NCI-H1436 (cell line): ENCODE data around the gene WDFY3.

Source experiments
- DNase-seq: peaks from one replicate; lab custom pipeline; 2025; lab: John Stamatoyannopoulos, UW

Gene WDFY3

GRCh38 chr4:84907145-84907544, 59.3 kb downstream of the WDFY3 start:
- DNase-seq, result no peak

GRCh38 chr4:84905646-84906045, 60.8 kb downstream of the WDFY3 start:
- no peak for DNase-seq

- DNase-seq, result no peak
Measured at GRCh38 chr4:84901740-84902281, 64.7 kb downstream of the WDFY3 start.

GRCh38 chr4:84901173-84901572, 65.3 kb downstream of the WDFY3 start:
- no peak for DNase-seq

GRCh38 chr4:84899616-84900015, 66.9 kb downstream of the WDFY3 start:
- no peak for DNase-seq

- DNase-seq, result no peak
Measured at GRCh38 chr4:84897516-84897915, 69.0 kb downstream of the WDFY3 start.

GRCh38 chr4:84895283-84895682, 71.2 kb downstream of the WDFY3 start:
- DNase-seq, result no peak

GRCh38 chr4:84894621-84895020, 71.9 kb downstream of the WDFY3 start:
- DNase-seq, result no peak

- DNase-seq, result no peak
Measured at GRCh38 chr4:84892950-84893349, 73.5 kb downstream of the WDFY3 start.

- no peak for DNase-seq
Measured at GRCh38 chr4:84887824-84888223, 78.7 kb downstream of the WDFY3 start.

- DNase-seq, result no peak
Measured at GRCh38 chr4:84879651-84880200, 86.8 kb downstream of the WDFY3 start.

- no peak for DNase-seq
Measured at GRCh38 chr4:84878546-84878945, 87.9 kb downstream of the WDFY3 start.

GRCh38 chr4:84878090-84878489, 88.4 kb downstream of the WDFY3 start:
- no peak for DNase-seq

- DNase-seq, result no peak
Measured at GRCh38 chr4:84877051-84877833, 89.2 kb downstream of the WDFY3 start.

GRCh38 chr4:84875636-84876371, 90.7 kb downstream of the WDFY3 start:
- DNase-seq, result no peak

GRCh38 chr4:84874619-84875018, 91.9 kb downstream of the WDFY3 start:
- no peak for DNase-seq

GRCh38 chr4:84870398-84871163, 95.9 kb downstream of the WDFY3 start:
- no peak for DNase-seq

- DNase-seq, result no peak
Measured at GRCh38 chr4:84866295-84866694, 100.2 kb downstream of the WDFY3 start.

- no peak for DNase-seq
Measured at GRCh38 chr4:84865600-84865999, 100.9 kb downstream of the WDFY3 start.

- no peak for DNase-seq
Measured at GRCh38 chr4:84862064-84862463, 104.4 kb downstream of the WDFY3 start.

GRCh38 chr4:84857296-84857695, 109.2 kb downstream of the WDFY3 start:
- DNase-seq, result no peak

GRCh38 chr4:84856468-84857049, 109.9 kb downstream of the WDFY3 start:
- DNase-seq, result no peak
